DND-41 (cell line): ENCODE measurements around the gene VOPP1.

ENCODE experiments used
- EZH2 ChIP-seq: IDR thresholded peaks from 3 replicates; pipeline ENCODE4 v1.6.1; 2012; ENCODE audit warnings: borderline replicate concordance, low read depth, mild to moderate bottlenecking, moderate library complexity, low read length, inconsistent platforms; ENCODE audit not compliant: severe bottlenecking
- TF ChIP-seq, protein P1 (sequence below): IDR thresholded peaks from 2 replicates; pipeline ENCODE4 v1.5.1; 2012; ENCODE audit warnings: borderline replicate concordance, low read length, moderate library complexity, mild to moderate bottlenecking; ENCODE audit not compliant: poor library complexity, severe bottlenecking; ENCODE audit errors: extremely low read depth

DNA sequence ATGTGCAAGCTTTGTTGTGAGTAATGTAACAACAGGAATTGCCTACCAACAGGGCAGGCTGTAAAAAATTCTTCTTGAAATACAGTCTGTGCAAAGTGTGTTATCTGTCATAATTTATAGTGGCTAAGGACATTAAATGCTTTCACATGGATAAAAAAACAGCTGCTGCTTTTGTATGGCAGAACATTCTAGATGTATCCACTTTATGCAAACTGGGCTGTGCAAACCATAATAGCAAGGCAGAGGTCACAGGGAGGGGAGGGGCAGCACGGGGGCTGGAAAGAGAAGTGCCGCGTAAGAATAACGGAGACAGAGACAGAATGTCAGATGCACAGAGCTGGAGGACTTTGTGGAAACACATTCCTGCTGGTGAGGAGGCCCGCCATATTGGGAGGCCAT is 86.1 kb downstream of the VOPP1 start:
- TF ChIP-seq, protein P1, sequence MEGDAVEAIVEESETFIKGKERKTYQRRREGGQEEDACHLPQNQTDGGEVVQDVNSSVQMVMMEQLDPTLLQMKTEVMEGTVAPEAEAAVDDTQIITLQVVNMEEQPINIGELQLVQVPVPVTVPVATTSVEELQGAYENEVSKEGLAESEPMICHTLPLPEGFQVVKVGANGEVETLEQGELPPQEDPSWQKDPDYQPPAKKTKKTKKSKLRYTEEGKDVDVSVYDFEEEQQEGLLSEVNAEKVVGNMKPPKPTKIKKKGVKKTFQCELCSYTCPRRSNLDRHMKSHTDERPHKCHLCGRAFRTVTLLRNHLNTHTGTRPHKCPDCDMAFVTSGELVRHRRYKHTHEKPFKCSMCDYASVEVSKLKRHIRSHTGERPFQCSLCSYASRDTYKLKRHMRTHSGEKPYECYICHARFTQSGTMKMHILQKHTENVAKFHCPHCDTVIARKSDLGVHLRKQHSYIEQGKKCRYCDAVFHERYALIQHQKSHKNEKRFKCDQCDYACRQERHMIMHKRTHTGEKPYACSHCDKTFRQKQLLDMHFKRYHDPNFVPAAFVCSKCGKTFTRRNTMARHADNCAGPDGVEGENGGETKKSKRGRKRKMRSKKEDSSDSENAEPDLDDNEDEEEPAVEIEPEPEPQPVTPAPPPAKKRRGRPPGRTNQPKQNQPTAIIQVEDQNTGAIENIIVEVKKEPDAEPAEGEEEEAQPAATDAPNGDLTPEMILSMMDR: no peak
- no peak for TF ChIP-seq EZH2
